ENCODE measurements around the gene CALHM1. TPM values are rescaled to one million over a fixed set of nuclear protein-coding genes. Genes with fewer than 3 reads are reported as not detected.

Gene CALHM1
- total RNA-seq, 1 donor from 2014 or later: not detected

- no peak for TF ChIP-seq CTCF (IDR thresholded peaks at IDR 0.05; ENCODE audit: partially characterized antibody, unreplicated experiment)
- no peak overlapping the region for H3K4me3 Mint-ChIP-seq (ENCODE audit: unreplicated experiment)
- no peak overlapping the region for H3K27ac Mint-ChIP-seq (ENCODE audit: unreplicated experiment)
- peaks cover 8% of the 10 kb centered on the region for H3K36me3 Mint-ChIP-seq (ENCODE audit: unreplicated experiment)
- peaks cover 2% of the 10 kb centered on the region for H3K27me3 Mint-ChIP-seq (ENCODE audit: unreplicated experiment)
- DNase-seq: no peak
- H3K9me3 Mint-ChIP-seq (ENCODE audit: unreplicated experiment): peaks cover 8% of the 10 kb centered on the region
- H3K4me1 Mint-ChIP-seq (ENCODE audit: low read depth, unreplicated experiment): peaks cover 7% of the 10 kb centered on the region
These were observed 12.7 kb downstream of the CALHM1 start for GRCh38 chr10:103445767-103446567.

- Mint-ChIP-seq H3K4me3 (ENCODE audit: unreplicated experiment) (no peak overlapping the region), H3K27ac (ENCODE audit: unreplicated experiment) (no peak overlapping the region), H3K4me1 (ENCODE audit: low read depth, unreplicated experiment) (peaks cover 7% of the 10 kb centered on the region), H3K9me3 (ENCODE audit: unreplicated experiment) (peaks cover 6% of the 10 kb centered on the region), H3K36me3 (ENCODE audit: unreplicated experiment) (peaks cover 8% of the 10 kb centered on the region), H3K27me3 (ENCODE audit: unreplicated experiment) (peaks cover 2% of the 10 kb centered on the region)
- DNase-seq: no peak
- TF ChIP-seq CTCF (IDR thresholded peaks at IDR 0.05; ENCODE audit: partially characterized antibody, unreplicated experiment): no peak
These were observed 13.3 kb downstream of the CALHM1 start for GRCh38 chr10:103445366-103445765.

GRCh38 chr10:103444478-103444877, 14.2 kb downstream of the CALHM1 start:
- no peak overlapping the region for H3K27ac Mint-ChIP-seq (ENCODE audit: unreplicated experiment)
- H3K27me3 Mint-ChIP-seq (ENCODE audit: unreplicated experiment): peaks cover 2% of the 10 kb centered on the region
- H3K4me1 Mint-ChIP-seq (ENCODE audit: low read depth, unreplicated experiment): peaks cover 7% of the 10 kb centered on the region
- DNase-seq: no peak
- no peak overlapping the region for H3K4me3 Mint-ChIP-seq (ENCODE audit: unreplicated experiment)
- no peak for TF ChIP-seq CTCF (IDR thresholded peaks at IDR 0.05; ENCODE audit: partially characterized antibody, unreplicated experiment)
- H3K36me3 Mint-ChIP-seq (ENCODE audit: unreplicated experiment): peaks cover 8% of the 10 kb centered on the region
- peaks cover 7% of the 10 kb centered on the region for H3K9me3 Mint-ChIP-seq (ENCODE audit: unreplicated experiment)

DNA sequence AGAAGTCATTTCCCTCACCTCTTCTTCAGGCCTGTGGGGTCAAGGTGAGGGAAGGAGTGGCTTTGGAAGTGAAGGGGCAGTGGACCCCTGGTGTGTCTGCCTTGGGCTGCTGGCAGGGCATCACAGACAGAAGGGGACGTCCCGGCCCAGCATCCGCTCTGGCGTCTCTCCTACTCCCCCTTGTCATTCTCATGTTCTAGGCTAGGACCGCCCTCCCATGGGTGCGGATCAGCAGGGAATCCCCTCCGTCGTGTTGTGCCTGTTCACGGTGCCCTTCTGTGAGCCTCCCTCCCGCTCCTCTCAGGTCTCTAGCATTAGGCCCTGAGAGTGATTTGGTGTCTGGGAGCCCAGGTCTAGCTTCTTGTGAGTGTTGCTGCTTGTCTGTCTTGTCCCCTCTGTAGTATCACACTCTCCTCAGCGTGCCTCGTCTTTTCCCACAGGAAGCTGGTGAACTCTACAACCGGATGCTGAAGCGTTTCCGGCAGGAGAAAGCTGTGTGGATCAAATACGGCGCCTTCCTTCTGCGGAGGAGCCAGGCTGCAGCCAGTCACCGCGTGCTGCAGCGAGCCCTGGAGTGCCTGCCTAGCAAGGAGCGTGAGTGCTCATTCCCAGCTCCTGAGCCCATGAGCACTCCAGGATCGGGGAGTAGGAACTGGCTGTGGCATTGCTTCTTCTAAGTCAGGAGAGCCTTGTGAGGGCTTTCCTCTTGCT, 15.1 kb downstream of the CALHM1 start:
- H3K27ac Mint-ChIP-seq (ENCODE audit: unreplicated experiment): no peak overlapping the region

More for the DNA sequence above, 15.1 kb downstream of the CALHM1 start:
- no peak for TF ChIP-seq CTCF (IDR thresholded peaks at IDR 0.05; ENCODE audit: partially characterized antibody, unreplicated experiment)
- Mint-ChIP-seq H3K36me3 (ENCODE audit: unreplicated experiment) (peaks cover 5% of the 10 kb centered on the region), H3K27me3 (ENCODE audit: unreplicated experiment) (peaks cover 2% of the 10 kb centered on the region), H3K9me3 (ENCODE audit: unreplicated experiment) (peaks cover 4% of the 10 kb centered on the region), H3K4me1 (ENCODE audit: low read depth, unreplicated experiment) (peaks cover 6% of the 10 kb centered on the region), H3K4me3 (ENCODE audit: unreplicated experiment) (no peak overlapping the region)
- no peak for DNase-seq
